ENCODE measurements around the gene NUP93.
"Not testable (repeated sequence)": the region's sequence is repeated elsewhere in the genome, so short reads cannot be mapped to it uniquely, and the experiment has no call there.

The NUP93 gene

GRCh38 chr16:56882077-56882800 is 152.3 kb downstream of the NUP93 start:
- no peaks in the 10 kb centered on the region for H3K36me3 Mint-ChIP-seq (ENCODE audit: low read depth)
- TF ChIP-seq CTCF (IDR thresholded peaks at IDR 0.05; ENCODE audit: unreplicated experiment in 3 of 3) = no peak
- H3K4me3 Mint-ChIP-seq = no peak overlapping the region
- no peaks in the 10 kb centered on the region for H3K9me3 Mint-ChIP-seq
- H3K27ac Mint-ChIP-seq = no peak overlapping the region
- no peaks in the 10 kb centered on the region for H3K4me1 Mint-ChIP-seq
- no peaks in the 10 kb centered on the region for H3K27me3 Mint-ChIP-seq (ENCODE audit: low read depth)

DNA sequence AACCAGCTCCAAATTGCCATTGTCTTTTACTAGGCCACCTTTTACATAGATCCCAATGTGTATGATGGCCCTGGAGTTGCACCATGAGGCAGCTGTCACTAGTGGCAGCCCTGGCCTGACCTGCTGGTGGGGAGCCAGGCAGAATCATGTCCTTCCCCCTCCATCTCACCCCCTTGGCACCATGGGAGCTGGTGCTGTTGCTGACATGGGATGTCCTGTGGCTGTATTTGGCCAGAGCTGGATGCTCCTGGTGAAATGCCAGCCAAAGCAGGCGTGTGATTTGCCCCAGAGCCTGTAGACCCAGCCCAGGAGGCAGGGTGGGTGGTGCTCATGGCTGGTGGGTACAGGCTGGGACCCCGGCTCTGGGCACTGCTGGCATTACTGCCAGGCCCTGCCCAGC is 153.7 kb downstream of the NUP93 start:
- Mint-ChIP-seq H3K9me3 (no peaks in the 10 kb centered on the region), H3K27ac (no peak overlapping the region), H3K27me3 (ENCODE audit: low read depth) (peaks cover 3% of the 10 kb centered on the region), H3K4me1 (no peaks in the 10 kb centered on the region), H3K4me3 (no peak overlapping the region), H3K36me3 (ENCODE audit: low read depth) (no peaks in the 10 kb centered on the region)
- no peak for TF ChIP-seq CTCF (IDR thresholded peaks at IDR 0.05; ENCODE audit: unreplicated experiment in 3 of 3)

- H3K4me3 Mint-ChIP-seq = no peak overlapping the region
These were observed 154.2 kb downstream of the NUP93 start for GRCh38 chr16:56884026-56884582.

DNA sequence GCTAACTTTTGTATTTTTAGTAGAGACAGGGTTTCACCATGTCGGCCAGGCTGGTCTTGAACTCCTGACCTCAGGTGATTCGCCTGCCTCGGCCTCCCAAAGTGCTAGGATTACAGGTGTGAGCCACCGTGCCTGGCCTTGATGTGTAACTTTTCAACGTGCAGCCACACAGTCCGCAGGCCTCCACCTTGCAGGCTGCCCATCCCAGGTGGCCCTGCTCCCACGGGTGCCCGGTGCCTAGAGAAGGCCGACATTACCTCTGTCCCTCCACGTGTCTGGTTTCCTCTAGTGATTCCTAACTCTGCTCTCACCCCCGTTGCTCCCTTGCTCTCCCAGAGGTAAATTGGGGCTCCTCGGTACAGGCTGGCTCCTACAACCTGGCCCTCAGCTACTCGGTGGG is 155.0 kb downstream of the NUP93 start:
- H3K27me3 Mint-ChIP-seq (ENCODE audit: low read depth); H3K27ac Mint-ChIP-seq; H3K9me3 Mint-ChIP-seq; H3K36me3 Mint-ChIP-seq (ENCODE audit: low read depth); H3K4me1 Mint-ChIP-seq; H3K4me3 Mint-ChIP-seq: not testable (repeated sequence)

More at GRCh38 chr16:56884026-56884582, 154.2 kb downstream of the NUP93 start:
- Mint-ChIP-seq H3K4me1 (no peaks in the 10 kb centered on the region), H3K9me3 (no peaks in the 10 kb centered on the region), H3K27me3 (ENCODE audit: low read depth) (peaks cover 3% of the 10 kb centered on the region), H3K36me3 (ENCODE audit: low read depth) (no peaks in the 10 kb centered on the region), H3K27ac (no peak overlapping the region)
- TF ChIP-seq CTCF (IDR thresholded peaks at IDR 0.05; ENCODE audit: unreplicated experiment in 3 of 3) = no peak

DNA sequence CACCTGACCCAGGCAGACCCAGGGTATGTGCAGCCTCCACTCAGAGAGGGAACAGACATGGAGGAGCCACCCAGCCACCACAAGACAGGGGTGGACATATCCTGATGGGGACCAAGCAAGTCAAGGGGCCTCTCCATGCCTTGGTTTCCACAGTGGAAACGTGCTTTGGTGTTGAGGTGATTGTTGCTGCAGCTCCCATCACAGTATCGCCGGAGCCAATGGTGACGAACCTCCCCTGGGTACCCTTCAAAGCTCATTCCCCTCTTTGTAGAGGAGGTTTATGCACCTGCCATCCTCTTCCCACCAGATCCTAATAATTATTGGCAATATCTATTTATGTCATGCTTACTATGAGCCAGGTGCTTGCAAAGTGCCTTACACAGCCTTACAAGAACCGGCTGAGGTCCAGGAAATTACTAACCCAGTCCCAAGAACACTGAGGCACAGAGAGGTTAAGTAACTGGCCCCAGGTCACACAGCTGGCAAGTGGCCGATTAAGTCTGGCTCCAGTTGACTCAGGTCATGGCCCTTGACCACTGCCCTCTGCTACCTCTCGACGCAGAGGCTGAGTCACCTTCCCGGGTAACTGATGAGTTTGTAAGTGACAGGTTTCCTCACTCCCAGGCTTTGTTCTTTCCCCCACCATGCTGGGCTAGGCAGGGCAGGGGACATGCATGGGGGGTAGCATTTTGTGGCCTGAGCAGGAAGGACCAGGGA is 155.7 kb downstream of the NUP93 start:
- TF ChIP-seq CTCF (IDR thresholded peaks at IDR 0.05; ENCODE audit: unreplicated experiment in 3 of 3) = no peak
- Mint-ChIP-seq H3K27ac (no peak overlapping the region), H3K27me3 (ENCODE audit: low read depth) (peaks cover 3% of the 10 kb centered on the region), H3K4me3 (no peak overlapping the region), H3K4me1 (no peaks in the 10 kb centered on the region), H3K36me3 (ENCODE audit: low read depth) (no peaks in the 10 kb centered on the region), H3K9me3 (no peaks in the 10 kb centered on the region)

GRCh38 chr16:56886296-56886695 is 156.4 kb downstream of the NUP93 start:
- no peak for TF ChIP-seq CTCF (IDR thresholded peaks at IDR 0.05; ENCODE audit: unreplicated experiment in 3 of 3)
- Mint-ChIP-seq H3K4me3 (no peak overlapping the region), H3K4me1 (no peaks in the 10 kb centered on the region), H3K27ac (no peak overlapping the region), H3K36me3 (ENCODE audit: low read depth) (no peaks in the 10 kb centered on the region), H3K9me3 (no peaks in the 10 kb centered on the region), H3K27me3 (ENCODE audit: low read depth) (peaks cover 3% of the 10 kb centered on the region)

Measured in nephron (organoid).